Loucy (cell line): ENCODE data around the gene OAF.

ENCODE experiments used
- CTCF ChIP-seq: fragments of 200-600 bp; sonication (generic); conservative IDR thresholded peaks from 2 replicates; pipeline ENCODE4 v1.5.1; 2014; ENCODE audit warnings: mild to moderate bottlenecking, antibody characterized with exemption, low read length
- EZH2phosphoT487 ChIP-seq: fragments of 200-600 bp; IDR thresholded peaks from 2 replicates; pipeline ENCODE4 v1.6.1; 2018; ENCODE audit warnings: antibody characterized with exemption, mild to moderate bottlenecking, moderate library complexity, borderline replicate concordance

- no peak for TF ChIP-seq CTCF
- TF ChIP-seq EZH2phosphoT487: no peak
These were observed 3.3 kb upstream of the OAF start for GRCh38 chr11:120207512-120207911.
